Measurements from ENCODE around the gene EPHB3. TPM values are rescaled to one million over a fixed set of nuclear protein-coding genes. Genes with fewer than 3 reads are reported as not detected.

Gene EPHB3
- total and polyA plus RNA-seq, 11 donors = 1.00 to 4.6 (median 1.8) TPM

GRCh38 chr3:184599143-184599542, 37.6 kb downstream of the EPHB3 start:
- no peak for ATAC-seq
- H3K4me1 ChIP-seq = peaks cover 0 to 41% (median 15%) of the 10 kb centered on the region in 12 donors
- H3K9me3 ChIP-seq = no peaks in the 10 kb centered on the region
- intact Hi-C loops (cut with DNase I) = no loop called here
- 94 to 100% (median 97%) methylated on average over 3 of the region's 3 CpGs for WGBS, 4 donors
- TF ChIP-seq, protein P1, sequence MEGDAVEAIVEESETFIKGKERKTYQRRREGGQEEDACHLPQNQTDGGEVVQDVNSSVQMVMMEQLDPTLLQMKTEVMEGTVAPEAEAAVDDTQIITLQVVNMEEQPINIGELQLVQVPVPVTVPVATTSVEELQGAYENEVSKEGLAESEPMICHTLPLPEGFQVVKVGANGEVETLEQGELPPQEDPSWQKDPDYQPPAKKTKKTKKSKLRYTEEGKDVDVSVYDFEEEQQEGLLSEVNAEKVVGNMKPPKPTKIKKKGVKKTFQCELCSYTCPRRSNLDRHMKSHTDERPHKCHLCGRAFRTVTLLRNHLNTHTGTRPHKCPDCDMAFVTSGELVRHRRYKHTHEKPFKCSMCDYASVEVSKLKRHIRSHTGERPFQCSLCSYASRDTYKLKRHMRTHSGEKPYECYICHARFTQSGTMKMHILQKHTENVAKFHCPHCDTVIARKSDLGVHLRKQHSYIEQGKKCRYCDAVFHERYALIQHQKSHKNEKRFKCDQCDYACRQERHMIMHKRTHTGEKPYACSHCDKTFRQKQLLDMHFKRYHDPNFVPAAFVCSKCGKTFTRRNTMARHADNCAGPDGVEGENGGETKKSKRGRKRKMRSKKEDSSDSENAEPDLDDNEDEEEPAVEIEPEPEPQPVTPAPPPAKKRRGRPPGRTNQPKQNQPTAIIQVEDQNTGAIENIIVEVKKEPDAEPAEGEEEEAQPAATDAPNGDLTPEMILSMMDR (IDR thresholded peaks at IDR 0.05) = no peak
- TF ChIP-seq POLR2A (IDR thresholded peaks at IDR 0.05) = no peak
- no peaks in the 10 kb centered on the region for H3K36me3 ChIP-seq
- peak in 1 of 5 donors; percentile 15 for DNase-seq
- H3K4me3 ChIP-seq = no peak overlapping the region
- no peak overlapping the region for H3K27ac ChIP-seq
- peaks cover 0 to 28% (median 0%) of the 10 kb centered on the region in 9 donors for H3K27me3 ChIP-seq

DNA sequence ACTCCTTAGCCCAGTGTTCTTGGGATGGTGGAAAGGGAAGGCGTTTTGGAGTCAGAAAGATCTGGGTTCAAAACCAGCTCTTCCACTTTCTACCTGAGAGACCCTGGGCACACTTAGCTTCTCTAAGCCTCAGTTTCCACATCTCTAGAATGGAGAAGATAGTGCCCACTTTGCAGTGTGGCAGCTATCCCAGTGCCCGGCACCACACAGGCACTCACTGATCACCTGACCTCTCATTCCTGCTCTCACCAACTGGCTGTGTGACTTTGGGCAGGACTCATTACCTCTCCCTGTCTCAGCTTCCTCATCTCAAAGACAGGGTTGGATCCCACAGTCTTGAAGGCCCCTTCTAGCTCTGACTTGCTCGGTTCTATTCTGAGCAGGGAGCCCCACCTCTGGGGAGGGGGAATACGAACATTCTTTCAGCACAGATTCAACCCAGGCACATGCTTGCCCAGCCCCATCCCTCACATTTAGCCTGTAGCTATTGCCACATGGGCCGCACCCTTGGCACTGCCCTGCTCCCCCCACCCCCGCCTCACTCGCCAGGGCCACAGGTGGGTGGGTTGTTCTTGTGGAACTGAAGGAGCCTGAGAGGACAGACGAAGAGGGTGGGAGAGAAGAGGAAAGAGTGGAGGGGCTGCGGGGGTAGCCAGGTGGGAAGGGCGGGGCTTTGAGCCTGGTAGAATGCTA, 39.2 kb downstream of the EPHB3 start:
- 86 to 87% (median 87%) methylated on average over 10 of the region's 10 CpGs for WGBS, 4 donors
- Histone ChIP-seq H3K4me3 (no peak overlapping the region), H3K27ac (no peak overlapping the region), H3K9me3 (no peaks in the 10 kb centered on the region), H3K27me3 (peaks cover 0 to 44% (median 0%) of the 10 kb centered on the region in 9 donors), H3K4me1 (peaks cover 0 to 50% (median 23%) of the 10 kb centered on the region in 12 donors), H3K36me3 (no peaks in the 10 kb centered on the region)
- intact Hi-C loops (cut with DNase I) = loop anchor here in 1 of 10 donors (5.0 kb wide), 1 partner anchor 111 kb away; the partner anchor contains the start of gene MAGEF1
- TF ChIP-seq, protein P1 (IDR thresholded peaks at IDR 0.05) = no peak
- TF ChIP-seq POLR2A (IDR thresholded peaks at IDR 0.05) = no peak
- ATAC-seq (no peak), DNase-seq (peak in 1 of 5 donors; percentile 27)

DNA sequence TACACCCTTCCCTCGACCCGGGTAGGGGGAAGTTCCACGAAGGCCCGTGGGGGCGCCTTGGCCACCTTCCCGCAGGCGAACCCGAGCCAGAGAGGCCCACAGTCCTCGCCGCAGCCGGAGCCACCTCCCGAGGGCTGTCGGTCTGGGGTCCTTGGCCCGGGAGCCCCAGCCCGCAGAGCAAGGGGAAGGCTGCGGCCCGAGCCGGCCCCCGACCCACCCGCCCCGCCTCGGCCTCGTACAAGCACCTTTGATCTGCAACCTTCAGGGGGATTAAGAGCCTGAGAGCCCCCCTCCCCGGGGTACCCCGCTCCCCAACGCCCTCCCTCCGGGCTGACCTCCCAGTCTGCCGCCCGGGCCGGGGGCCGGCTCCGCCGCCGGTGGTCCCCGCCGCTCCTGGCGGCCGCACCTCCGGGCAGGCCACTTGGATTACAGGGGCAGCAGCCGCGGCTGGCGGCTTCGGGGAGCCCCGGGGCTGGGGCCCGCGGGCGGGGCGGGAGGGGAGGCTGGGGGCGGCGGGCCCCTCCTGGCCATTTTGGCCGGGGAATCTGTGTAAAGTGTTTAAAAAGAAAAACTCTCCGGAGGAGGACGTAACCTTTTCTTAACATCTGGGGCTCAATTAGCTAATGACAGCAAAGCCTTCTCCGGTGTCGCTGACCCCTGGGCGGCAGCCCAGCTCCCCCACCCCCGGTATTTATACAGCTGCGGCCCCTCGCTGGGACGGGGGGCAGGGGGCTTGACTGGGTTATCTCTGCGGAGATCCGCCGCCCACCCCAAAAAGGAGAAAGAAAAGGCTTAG, 40.2 kb downstream of the EPHB3 start:
- no peaks in the 10 kb centered on the region for H3K36me3 ChIP-seq
- peak in 1 of 5 donors; percentile 61 for DNase-seq
- intact Hi-C loops (cut with DNase I) = loop anchor here in 1 of 10 donors (5.0 kb wide), 1 partner anchor 111 kb away; the partner anchor contains the start of gene MAGEF1
- H3K27ac ChIP-seq = peak overlapping the region in 6 of 12 donors; percentile 15 to 73 (median 25)
- H3K9me3 ChIP-seq = no peaks in the 10 kb centered on the region
- 44 to 53% (median 47%) methylated on average over 35 to 63 of the region's 63 CpGs for WGBS, 4 donors
- H3K4me3 ChIP-seq = peak overlapping the region in 9 of 12 donors; percentile 2 to 50 (median 26)
- H3K27me3 ChIP-seq = peaks cover 0 to 46% (median 0%) of the 10 kb centered on the region in 9 donors
- TF ChIP-seq POLR2A (IDR thresholded peaks at IDR 0.05) = no peak
- TF ChIP-seq, protein P1 (IDR thresholded peaks at IDR 0.05) = no peak
- no peak for ATAC-seq
- H3K4me1 ChIP-seq = peaks cover 0 to 50% (median 23%) of the 10 kb centered on the region in 12 donors

Measured in heart left ventricle (tissue), 16 donors.